NCI-H2196 treated with DMSO at 0.1 percent for 48 hours (cell line): ENCODE results near the gene OGA.

Source experiments
- DNase-seq: peaks from one replicate; lab custom pipeline; 2025; ENCODE audit not compliant: unreplicated experiment; lab: John Stamatoyannopoulos, UW

The OGA gene

GRCh38 chr10:101837748-101838147, 19.5 kb upstream of the OGA start:
- DNase-seq, result no peak

- no peak for DNase-seq
Observed at GRCh38 chr10:101835362-101835761, 17.1 kb upstream of the OGA start.

- no peak for DNase-seq
Observed at GRCh38 chr10:101834341-101834740, 16.1 kb upstream of the OGA start.

GRCh38 chr10:101833466-101833865, 15.2 kb upstream of the OGA start:
- no peak for DNase-seq

GRCh38 chr10:101832325-101832771, 14.1 kb upstream of the OGA start:
- DNase-seq, result no peak

- DNase-seq, result no peak
Observed at GRCh38 chr10:101831169-101831811, 13.0 kb upstream of the OGA start.

- DNase-seq, result peak; percentile 78
Observed at GRCh38 chr10:101830322-101831168, 12.3 kb upstream of the OGA start.

GRCh38 chr10:101829561-101830315, 11.5 kb upstream of the OGA start:
- no peak for DNase-seq

- DNase-seq, result no peak
Observed at GRCh38 chr10:101828766-101829551, 10.7 kb upstream of the OGA start.

- DNase-seq, result no peak
Observed at GRCh38 chr10:101827919-101828600, 9.8 kb upstream of the OGA start.

- DNase-seq, result no peak
Observed at GRCh38 chr10:101826852-101827434, 8.7 kb upstream of the OGA start.

GRCh38 chr10:101824736-101825135, 6.5 kb upstream of the OGA start:
- no peak for DNase-seq

- DNase-seq, result no peak
Observed at GRCh38 chr10:101818872-101819633, 809 bp upstream of the OGA start.

- DNase-seq, result no peak
Observed at GRCh38 chr10:101817337-101818118, 716 bp downstream of the OGA start.

GRCh38 chr10:101816913-101817336, 1.3 kb downstream of the OGA start:
- DNase-seq, result no peak

- DNase-seq, result no peak
Observed at GRCh38 chr10:101816376-101816775, 1.9 kb downstream of the OGA start.

GRCh38 chr10:101814466-101815071, 3.7 kb downstream of the OGA start:
- DNase-seq, result no peak

GRCh38 chr10:101812606-101813005, 5.6 kb downstream of the OGA start:
- DNase-seq, result no peak
